ENCODE results near the gene CPEB1.
"Not testable (repeated sequence)": the region's sequence is repeated elsewhere in the genome, so short reads cannot be mapped to it uniquely, and the experiment has no call there.

The CPEB1 gene

GRCh38 chr15:82513587-82513986 is 133.6 kb downstream of the CPEB1 start:
- not testable (repeated sequence) for DNase-seq (ENCODE audit: low read depth)

- DNase-seq (ENCODE audit: low read depth), result not testable (repeated sequence)
These were observed 139.5 kb downstream of the CPEB1 start for GRCh38 chr15:82507693-82508092.

GRCh38 chr15:82507087-82507486 is 140.1 kb downstream of the CPEB1 start:
- DNase-seq (ENCODE audit: low read depth), result not testable (repeated sequence)

- DNase-seq (ENCODE audit: low read depth), result not testable (repeated sequence)
These were observed 141.3 kb downstream of the CPEB1 start for GRCh38 chr15:82505842-82506241.

- not testable (repeated sequence) for DNase-seq (ENCODE audit: low read depth)
These were observed 143.1 kb downstream of the CPEB1 start for GRCh38 chr15:82504074-82504473.

GRCh38 chr15:82502700-82503339 is 144.3 kb downstream of the CPEB1 start:
- not testable (repeated sequence) for DNase-seq (ENCODE audit: low read depth)

GRCh38 chr15:82500772-82501171 is 146.4 kb downstream of the CPEB1 start:
- DNase-seq (ENCODE audit: low read depth), result not testable (repeated sequence)

GRCh38 chr15:82497978-82498377 is 149.2 kb downstream of the CPEB1 start:
- not testable (repeated sequence) for DNase-seq (ENCODE audit: low read depth)
